PC-3 (cell line): ENCODE data around the gene ATE1.

ENCODE experiments used
- CTCF ChIP-seq: fragments of 300-600 bp; sonication (generic); conservative IDR thresholded peaks from 2 replicates; pipeline ENCODE4 v1.5.1; 2017; ENCODE audit warnings: antibody characterized with exemption, low read depth, mild to moderate bottlenecking, low read length
- EZH2phosphoT487 ChIP-seq: fragments of 300-600 bp; sonication (generic); IDR thresholded peaks from 2 replicates; pipeline ENCODE4 v1.6.1; 2018; ENCODE audit warnings: mild to moderate bottlenecking, antibody characterized with exemption, low read length, borderline replicate concordance

- no peak for TF ChIP-seq CTCF
- no peak for TF ChIP-seq EZH2phosphoT487
Observed at GRCh38 chr10:121818599-121818998, 109.2 kb downstream of the ATE1 start.
